Astrocyte (in vitro differentiated cells and primary cell): Measurements from ENCODE around the gene GRM2. TPM values are rescaled to one million over a fixed set of nuclear protein-coding genes. Genes with fewer than 3 reads are reported as not detected.

ENCODE experiments used
- DNase-seq: peaks from one replicate; pipeline ENCODE4 v3.0.0-alpha.2; 2010; ENCODE audit warnings: low read depth
- FAIRE-seq: peaks from 2 replicates; lab custom pipeline; 2011; peaks lifted over from hg19 to GRCh38; lab: Jason Lieb, UNC
- H2AFZ ChIP-seq: 2 replicates; pipeline ENCODE4 v1.6.0; 2012; ENCODE audit warnings: low read depth, low read length, inconsistent platforms
- H3K27ac ChIP-seq: 2 replicates; pipeline ENCODE4 v1.5.1; 2011; ENCODE audit warnings: low read depth, low read length, inconsistent platforms
- H3K27me3 ChIP-seq: 2 replicates; pipeline ENCODE4 v1.6.0; 2011; ENCODE audit warnings: low read length, inconsistent platforms; ENCODE audit not compliant: insufficient read depth
- H3K36me3 ChIP-seq: 2 replicates; pipeline ENCODE4 v1.5.1; 2011; ENCODE audit warnings: low read length, inconsistent platforms; ENCODE audit not compliant: insufficient read depth
- H3K4me1 ChIP-seq: 2 replicates; pipeline ENCODE4 v1.5.1; 2011; ENCODE audit warnings: low read length, inconsistent platforms; ENCODE audit not compliant: insufficient read depth
- H3K4me2 ChIP-seq: 2 replicates; pipeline ENCODE4 v1.6.0; 2012; ENCODE audit warnings: low read length, inconsistent platforms
- H3K4me3 ChIP-seq: 2 replicates; pipeline ENCODE4 v1.5.1; 2011; ENCODE audit warnings: low read depth, mild to moderate bottlenecking, low read length, inconsistent platforms; ENCODE audit not compliant: insufficient read depth
- H3K79me2 ChIP-seq: 2 replicates; pipeline ENCODE4 v1.6.0; 2012; ENCODE audit warnings: mild to moderate bottlenecking, low read length, inconsistent platforms; ENCODE audit not compliant: insufficient read depth
- H3K9ac ChIP-seq: 2 replicates; pipeline ENCODE4 v1.6.0; 2012; ENCODE audit warnings: mild to moderate bottlenecking, low read length, inconsistent platforms
- H3K9me3 ChIP-seq: 2 replicates; pipeline ENCODE4 v1.5.1; 2012; ENCODE audit warnings: low read depth, mild to moderate bottlenecking, low read length, inconsistent platforms; ENCODE audit not compliant: insufficient read depth
- H4K20me1 ChIP-seq: 2 replicates; pipeline ENCODE4 v1.6.0; 2012; ENCODE audit warnings: low read length, inconsistent platforms; ENCODE audit not compliant: insufficient read depth
- H3K27ac Mint-ChIP-seq: one replicate; pipeline ENCODE4 v1.8.0; 2021; ENCODE audit warnings: mild to moderate bottlenecking, mixed read lengths; ENCODE audit not compliant: unreplicated experiment
- H3K27me3 Mint-ChIP-seq: one replicate; pipeline ENCODE4 v1.8.0; 2021; ENCODE audit warnings: low read depth, mixed read lengths; ENCODE audit not compliant: unreplicated experiment
- H3K36me3 Mint-ChIP-seq: one replicate; pipeline ENCODE4 v1.8.0; 2021; ENCODE audit warnings: low read depth, mixed read lengths; ENCODE audit not compliant: unreplicated experiment
- H3K4me1 Mint-ChIP-seq: one replicate; pipeline ENCODE4 v1.8.0; 2021; ENCODE audit warnings: low read depth, mixed read lengths; ENCODE audit not compliant: unreplicated experiment
- H3K4me3 Mint-ChIP-seq: one replicate; pipeline ENCODE4 v1.8.0; 2021; ENCODE audit warnings: mild to moderate bottlenecking, moderate library complexity, mixed read lengths; ENCODE audit not compliant: unreplicated experiment
- H3K9me3 Mint-ChIP-seq: one replicate; pipeline ENCODE4 v1.8.0; 2021; ENCODE audit warnings: mild to moderate bottlenecking, mixed read lengths; ENCODE audit not compliant: unreplicated experiment
- EZH2 ChIP-seq: IDR thresholded peaks from 2 replicates; pipeline ENCODE4 v1.6.1; 2012; ENCODE audit warnings: mild to moderate bottlenecking, low read length, inconsistent platforms; ENCODE audit not compliant: insufficient read depth
- total RNA-seq: library from RNA; stranded (reverse); gene quantifications from 2 replicates; pipeline ENCODE4 v1.2.1, GENCODE V29; 2021
- TF ChIP-seq, protein P1 (sequence below): IDR thresholded peaks from 2 replicates; pipeline ENCODE4 v1.5.1; 2011; ENCODE audit warnings: low read depth, mild to moderate bottlenecking, inconsistent platforms, low read length, moderate library complexity; ENCODE audit not compliant: insufficient read depth

GRM2 gene
- total RNA-seq, 1 donor from 2014 or later, result 0.25 TPM

DNA sequence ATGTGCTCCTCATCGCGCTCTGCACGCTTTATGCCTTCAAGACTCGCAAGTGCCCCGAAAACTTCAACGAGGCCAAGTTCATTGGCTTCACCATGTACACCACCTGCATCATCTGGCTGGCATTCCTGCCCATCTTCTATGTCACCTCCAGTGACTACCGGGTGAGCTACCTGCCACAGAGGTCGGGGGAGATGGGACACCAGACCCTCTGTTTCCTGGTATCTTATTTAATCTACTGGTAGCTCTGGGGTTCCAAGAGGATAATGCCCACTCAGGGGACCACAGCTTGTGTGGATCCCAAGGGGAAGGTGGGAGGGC, 9.1 kb downstream of the GRM2 start:
- Mint-ChIP-seq H3K27me3 (peaks cover 28% of the 10 kb centered on the region), H3K9me3 (peaks cover 9% of the 10 kb centered on the region), H3K4me1 (no peaks in the 10 kb centered on the region), H3K4me3 (no peak overlapping the region), H3K27ac (no peak overlapping the region), H3K36me3 (no peaks in the 10 kb centered on the region)
- Histone ChIP-seq H3K9me3 (no peaks in the 10 kb centered on the region), H3K79me2 (no peaks in the 10 kb centered on the region), H4K20me1 (no peaks in the 10 kb centered on the region), H3K36me3 (no peaks in the 10 kb centered on the region), H3K4me3 (no peak overlapping the region), H3K27ac (no peak overlapping the region), H3K9ac (no peak overlapping the region), H3K4me2 (no peak overlapping the region), H3K27me3 (peaks cover 2% of the 10 kb centered on the region), H3K4me1 (no peaks in the 10 kb centered on the region), H2AFZ (no peak overlapping the region)
- DNase-seq (no peak), FAIRE-seq (no peak)
- TF ChIP-seq, protein P1, sequence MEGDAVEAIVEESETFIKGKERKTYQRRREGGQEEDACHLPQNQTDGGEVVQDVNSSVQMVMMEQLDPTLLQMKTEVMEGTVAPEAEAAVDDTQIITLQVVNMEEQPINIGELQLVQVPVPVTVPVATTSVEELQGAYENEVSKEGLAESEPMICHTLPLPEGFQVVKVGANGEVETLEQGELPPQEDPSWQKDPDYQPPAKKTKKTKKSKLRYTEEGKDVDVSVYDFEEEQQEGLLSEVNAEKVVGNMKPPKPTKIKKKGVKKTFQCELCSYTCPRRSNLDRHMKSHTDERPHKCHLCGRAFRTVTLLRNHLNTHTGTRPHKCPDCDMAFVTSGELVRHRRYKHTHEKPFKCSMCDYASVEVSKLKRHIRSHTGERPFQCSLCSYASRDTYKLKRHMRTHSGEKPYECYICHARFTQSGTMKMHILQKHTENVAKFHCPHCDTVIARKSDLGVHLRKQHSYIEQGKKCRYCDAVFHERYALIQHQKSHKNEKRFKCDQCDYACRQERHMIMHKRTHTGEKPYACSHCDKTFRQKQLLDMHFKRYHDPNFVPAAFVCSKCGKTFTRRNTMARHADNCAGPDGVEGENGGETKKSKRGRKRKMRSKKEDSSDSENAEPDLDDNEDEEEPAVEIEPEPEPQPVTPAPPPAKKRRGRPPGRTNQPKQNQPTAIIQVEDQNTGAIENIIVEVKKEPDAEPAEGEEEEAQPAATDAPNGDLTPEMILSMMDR, result no peak
- TF ChIP-seq EZH2, result no peak

DNA sequence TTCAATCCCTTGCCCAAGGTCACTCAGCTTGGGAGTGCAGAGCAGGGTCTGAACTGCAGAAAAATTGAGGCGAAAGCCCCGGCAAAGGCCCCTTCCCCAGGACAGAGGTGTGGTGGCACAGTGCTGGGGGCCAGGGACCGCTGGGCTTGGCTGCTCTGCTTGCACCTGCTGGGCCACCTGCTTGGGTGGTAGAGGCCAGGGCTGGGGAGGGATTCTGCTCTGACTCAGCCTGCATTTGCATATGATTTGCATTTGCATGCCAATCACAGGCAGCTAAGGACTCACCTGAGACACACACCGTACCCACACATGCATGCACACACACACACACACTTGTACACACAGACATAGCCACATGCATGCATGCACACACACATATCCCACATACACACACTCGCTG, 9.9 kb downstream of the GRM2 start:
- TF ChIP-seq EZH2, result no peak
- TF ChIP-seq, protein P1, result no peak
- Mint-ChIP-seq H3K4me3 (no peak overlapping the region), H3K27me3 (peaks cover 24% of the 10 kb centered on the region), H3K9me3 (peaks cover 9% of the 10 kb centered on the region), H3K36me3 (no peaks in the 10 kb centered on the region), H3K4me1 (no peaks in the 10 kb centered on the region), H3K27ac (no peak overlapping the region)
- Histone ChIP-seq H3K27me3 (peaks cover 2% of the 10 kb centered on the region), H3K9me3 (no peaks in the 10 kb centered on the region), H3K27ac (no peak overlapping the region), H3K4me1 (no peaks in the 10 kb centered on the region), H2AFZ (no peak overlapping the region), H3K9ac (no peak overlapping the region), H3K4me3 (no peak overlapping the region), H3K4me2 (no peak overlapping the region), H3K36me3 (no peaks in the 10 kb centered on the region), H4K20me1 (no peaks in the 10 kb centered on the region), H3K79me2 (no peaks in the 10 kb centered on the region)
- FAIRE-seq (no peak), DNase-seq (no peak)

GRCh38 chr3:51717446-51717845, 10.6 kb downstream of the GRM2 start:
- H3K9me3 Mint-ChIP-seq, result peaks cover 9% of the 10 kb centered on the region
- DNase-seq, result no peak
- H3K27me3 Mint-ChIP-seq, result peaks cover 20% of the 10 kb centered on the region
- FAIRE-seq, result no peak
- TF ChIP-seq, protein P1, result no peak
- TF ChIP-seq EZH2, result no peak
- peaks cover 2% of the 10 kb centered on the region for H3K27me3 ChIP-seq
- H3K4me1 ChIP-seq, result no peaks in the 10 kb centered on the region
- H2AFZ ChIP-seq, result no peak overlapping the region
- no peaks in the 10 kb centered on the region for H3K36me3 Mint-ChIP-seq
- H3K79me2 ChIP-seq, result no peaks in the 10 kb centered on the region
- H4K20me1 ChIP-seq, result no peaks in the 10 kb centered on the region
- H3K4me2 ChIP-seq, result no peak overlapping the region
- no peak overlapping the region for H3K27ac ChIP-seq
- no peak overlapping the region for H3K27ac Mint-ChIP-seq
- H3K36me3 ChIP-seq, result no peaks in the 10 kb centered on the region
- no peaks in the 10 kb centered on the region for H3K9me3 ChIP-seq
- no peaks in the 10 kb centered on the region for H3K4me1 Mint-ChIP-seq
- H3K4me3 ChIP-seq, result no peak overlapping the region
- no peak overlapping the region for H3K9ac ChIP-seq
- H3K4me3 Mint-ChIP-seq, result no peak overlapping the region
